Measurements from ENCODE around the gene ANKRD39.

DNA sequence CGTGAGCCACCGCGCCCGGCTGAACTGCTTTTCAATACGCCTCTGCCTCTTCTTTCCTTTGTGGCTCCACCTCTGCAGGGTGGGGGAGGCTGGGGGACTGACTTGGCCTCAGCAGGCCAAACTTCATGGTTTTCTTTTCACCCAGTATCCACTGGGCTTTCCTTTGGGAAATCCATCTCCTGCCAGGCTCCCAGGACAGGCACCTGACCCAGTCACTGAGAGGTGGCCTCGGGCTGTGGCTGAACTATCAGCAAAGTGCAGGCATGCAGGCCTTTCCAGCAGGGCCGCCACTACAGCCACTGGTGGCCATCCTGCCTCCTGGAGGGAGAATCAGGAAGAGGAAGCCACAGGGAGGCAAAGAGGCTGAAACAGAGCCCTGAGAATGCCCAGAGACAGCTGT lies 45.5 kb upstream of the ANKRD39 start:
- TF ChIP-seq, protein P1, sequence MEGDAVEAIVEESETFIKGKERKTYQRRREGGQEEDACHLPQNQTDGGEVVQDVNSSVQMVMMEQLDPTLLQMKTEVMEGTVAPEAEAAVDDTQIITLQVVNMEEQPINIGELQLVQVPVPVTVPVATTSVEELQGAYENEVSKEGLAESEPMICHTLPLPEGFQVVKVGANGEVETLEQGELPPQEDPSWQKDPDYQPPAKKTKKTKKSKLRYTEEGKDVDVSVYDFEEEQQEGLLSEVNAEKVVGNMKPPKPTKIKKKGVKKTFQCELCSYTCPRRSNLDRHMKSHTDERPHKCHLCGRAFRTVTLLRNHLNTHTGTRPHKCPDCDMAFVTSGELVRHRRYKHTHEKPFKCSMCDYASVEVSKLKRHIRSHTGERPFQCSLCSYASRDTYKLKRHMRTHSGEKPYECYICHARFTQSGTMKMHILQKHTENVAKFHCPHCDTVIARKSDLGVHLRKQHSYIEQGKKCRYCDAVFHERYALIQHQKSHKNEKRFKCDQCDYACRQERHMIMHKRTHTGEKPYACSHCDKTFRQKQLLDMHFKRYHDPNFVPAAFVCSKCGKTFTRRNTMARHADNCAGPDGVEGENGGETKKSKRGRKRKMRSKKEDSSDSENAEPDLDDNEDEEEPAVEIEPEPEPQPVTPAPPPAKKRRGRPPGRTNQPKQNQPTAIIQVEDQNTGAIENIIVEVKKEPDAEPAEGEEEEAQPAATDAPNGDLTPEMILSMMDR (IDR thresholded peaks at IDR 0.05 in 8 of 11, conservative IDR thresholded peaks at IDR 0.05 in 3 of 11) = no peak
- TF ChIP-seq POLR2A (IDR thresholded peaks at IDR 0.05) (no peak), POLR2AphosphoS5 (IDR thresholded peaks at IDR 0.05) (no peak)
